GM23248 (cell line): Measurements from ENCODE around the gene TOX4. TPM values are rescaled to one million over a fixed set of nuclear protein-coding genes. Genes with fewer than 3 reads are reported as not detected.

Experiments used
- DNase-seq: peaks from one replicate; pipeline ENCODE4 v3.0.0-alpha.2; 2015
- H2AFZ ChIP-seq: fragments of 200-600 bp; sonication (generic); 2 replicates; pipeline ENCODE4 v1.6.1; 2016; ENCODE audit warnings: antibody characterized with exemption
- H3F3A ChIP-seq: fragments of 200-600 bp; sonication (generic); 2 replicates; pipeline ENCODE4 v1.6.1; 2016; ENCODE audit warnings: mild to moderate bottlenecking, antibody characterized with exemption, mixed run types; ENCODE audit not compliant: insufficient read depth
- H3K27ac ChIP-seq: fragments of 200-600 bp; sonication (generic); 2 replicates; pipeline ENCODE4 v1.5.1; 2016; ENCODE audit warnings: mild to moderate bottlenecking
- H3K27me3 ChIP-seq: fragments of 200-600 bp; sonication (generic); replicated peaks from 2 replicates; pipeline ENCODE4 v1.6.1; 2016; ENCODE audit warnings: mild to moderate bottlenecking; ENCODE audit not compliant: insufficient read depth
- H3K36me3 ChIP-seq: fragments of 200-600 bp; sonication (generic); 2 replicates; pipeline ENCODE4 v1.6.1; 2016; ENCODE audit warnings: low read depth, mild to moderate bottlenecking
- H3K4me1 ChIP-seq: fragments of 200-600 bp; sonication (generic); 2 replicates; pipeline ENCODE4 v1.6.1; 2016; ENCODE audit warnings: mild to moderate bottlenecking; ENCODE audit not compliant: insufficient read depth
- H3K4me2 ChIP-seq: fragments of 200-600 bp; sonication (generic); one replicate; pipeline ENCODE4 v1.6.1; 2016; ENCODE audit warnings: mild to moderate bottlenecking; ENCODE audit not compliant: unreplicated experiment
- H3K4me3 ChIP-seq: fragments of 200-600 bp; sonication (generic); 2 replicates; pipeline ENCODE4 v1.5.1; 2016; ENCODE audit warnings: mild to moderate bottlenecking
- H3K79me2 ChIP-seq: fragments of 200-600 bp; sonication (generic); 2 replicates; pipeline ENCODE4 v1.6.1; 2016; ENCODE audit warnings: mild to moderate bottlenecking; ENCODE audit not compliant: insufficient read depth
- H3K9ac ChIP-seq: fragments of 200-600 bp; sonication (generic); 2 replicates; pipeline ENCODE4 v1.6.1; 2016; ENCODE audit warnings: mild to moderate bottlenecking
- H3K9me2 ChIP-seq: fragments of 200-600 bp; sonication (generic); 2 replicates; pipeline ENCODE4 v1.6.1; 2016; ENCODE audit warnings: mixed run types, mild to moderate bottlenecking, moderate library complexity; ENCODE audit not compliant: insufficient read depth
- H3K9me3 ChIP-seq: fragments of 200-600 bp; sonication (generic); one replicate; pipeline ENCODE4 v1.6.1; 2017; ENCODE audit warnings: low read depth
- H4K20me1 ChIP-seq: fragments of 200-600 bp; sonication (generic); 2 replicates; pipeline ENCODE4 v1.6.0; 2016; ENCODE audit not compliant: insufficient read depth
- EZH2 ChIP-seq: fragments of 200-600 bp; sonication (generic); IDR thresholded peaks from 2 replicates; pipeline ENCODE4 v1.6.1; 2018; ENCODE audit warnings: antibody characterized with exemption, mild to moderate bottlenecking; ENCODE audit not compliant: insufficient read depth, poor library complexity, severe bottlenecking
- EZH2phosphoT487 ChIP-seq: fragments of 200-600 bp; sonication (generic); IDR thresholded peaks from 2 replicates; pipeline ENCODE4 v1.6.1; 2018; ENCODE audit warnings: antibody characterized with exemption, moderate library complexity, mild to moderate bottlenecking, low read depth; ENCODE audit not compliant: insufficient read depth
- WGBS, 2 experiments: methylation state at CpG; one replicate each; pipeline ENCODE4 v1.1.6; 2015 to 2017; ENCODE audit warnings: low lambda C conversion rate in 2 of 2, low coverage in 1 of 2; ENCODE audit errors: missing lambda C conversion rate in 2 of 2; 5-methylcytosine and 5-hydroxymethylcytosine counted together
- in situ Hi-C: fragments of 300-500 bp; cut with MboI; formaldehyde crosslinking; loops from 2 replicates; pipeline ENCODE4 v1.15.0; 2020
- polyA plus RNA-seq: library from polyadenylated mRNA; unstranded; fragments of >200 nt; fragmentation: Nextera tagmentation; extraction: Ambion mirVana; gene quantifications from 2 replicates; pipeline ENCODE4 v1.2.1, GENCODE V29; 2016
- total RNA-seq: library from RNA; depleted of rRNA; stranded (reverse); fragments of >200 nt; shearing (Covaris generic); gene quantifications from 2 replicates; pipeline ENCODE4 v1.2.3, GENCODE V29; 2014; rRNA removed

The TOX4 gene
- 23.6 and 27.2 TPM in 2 replicates for total RNA-seq
- polyA plus RNA-seq, result 74.2 TPM in 2 replicates

DNA sequence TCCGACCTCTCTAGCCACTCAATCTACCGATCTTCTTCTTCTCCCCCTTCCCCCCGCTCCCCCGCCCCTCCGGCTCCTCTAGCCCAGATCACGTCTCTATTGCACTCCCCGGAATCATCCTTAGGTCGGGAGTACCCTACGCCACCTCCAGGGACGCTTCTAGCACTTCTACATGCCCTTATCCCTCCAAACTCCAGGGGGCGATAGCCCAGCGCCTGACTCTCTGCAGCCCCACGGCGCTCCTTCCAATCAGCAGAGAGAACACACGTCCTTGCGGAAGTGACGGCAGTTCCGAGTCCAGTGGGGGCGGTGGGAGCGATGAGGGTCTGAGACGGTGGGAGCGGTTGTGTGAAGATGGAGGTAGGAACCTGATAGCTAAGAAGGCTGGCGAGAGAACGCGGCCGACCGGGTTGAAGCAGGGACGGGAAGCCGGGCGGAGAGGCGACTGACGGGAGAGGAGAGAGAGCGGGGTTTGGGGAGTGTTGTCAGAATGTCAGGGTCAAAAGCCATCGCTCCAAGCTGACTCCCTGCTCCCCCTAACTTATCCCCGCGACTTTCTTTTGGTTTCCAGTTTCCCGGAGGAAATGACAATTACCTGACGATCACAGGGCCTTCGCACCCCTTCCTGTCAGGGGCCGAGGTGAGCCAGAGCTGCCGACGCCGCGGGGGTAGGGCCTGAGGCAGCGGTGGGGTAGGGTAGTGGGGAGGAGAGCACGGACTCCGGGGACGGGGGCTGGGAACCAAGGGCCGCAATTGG is at the start of gene TOX4, which contains the start of gene RAB2B:
TSS of gene TOX4 (plus strand) at position 271 of the 757 bp plus-strand sequence. CDS start at position 355, 84 bp downstream.
TSS of gene RAB2B (minus strand) at position 35 of the 757 bp plus-strand sequence. CDS start 87 bp downstream, outside the sequence.
- Histone ChIP-seq H3K9me2 (no peaks in the 10 kb centered on the region), H3K27me3 (no peaks in the 10 kb centered on the region)

GRCh38 chr14:21428930-21429329 is 48.1 kb upstream of the TOX4 start:
- Histone ChIP-seq H2AFZ (no peak overlapping the region), H3F3A (no peaks in the 10 kb centered on the region), H3K79me2 (peaks cover 92% of the 10 kb centered on the region), H3K27me3 (no peaks in the 10 kb centered on the region), H3K9me3 (no peaks in the 10 kb centered on the region), H3K27ac (no peak overlapping the region), H4K20me1 (no peaks in the 10 kb centered on the region), H3K4me3 (no peak overlapping the region), H3K4me1 (no peaks in the 10 kb centered on the region), H3K36me3 (peaks cover 64% of the 10 kb centered on the region), H3K4me2 (no peak overlapping the region), H3K9ac (no peak overlapping the region), H3K9me2 (no peaks in the 10 kb centered on the region)
- in situ Hi-C loops, result no loop called here
- WGBS, 2 experiments, result 96 to 100% methylated on average over 4 of the region's 4 CpGs
- TF ChIP-seq EZH2phosphoT487 (no peak), EZH2 (no peak)
- DNase-seq, result no peak

More for the DNA sequence above, at the start of gene TOX4, which contains the start of gene RAB2B:
- Histone ChIP-seq H3K27ac (peak within 1 kb of the TSS; percentile 72), H3F3A (no peaks in the 10 kb centered on the region), H3K79me2 (peaks cover 82% of the 10 kb centered on the region), H2AFZ (peak within 1 kb of the TSS; percentile 80), H3K4me1 (peaks cover 17% of the 10 kb centered on the region), H4K20me1 (no peaks in the 10 kb centered on the region), H3K4me3 (peak within 1 kb of the TSS; percentile 90), H3K9ac (peak within 1 kb of the TSS; percentile 94), H3K36me3 (peaks cover 8% of the 10 kb centered on the region), H3K9me3 (no peaks in the 10 kb centered on the region), H3K4me2 (peak within 1 kb of the TSS; percentile 86)
- in situ Hi-C loops, result no loop called here
- 1% methylated on average over 41 to 49 of the region's 49 CpGs for WGBS, 2 experiments
- DNase-seq, result peak; percentile 99
- no peak for TF ChIP-seq EZH2
- TF ChIP-seq EZH2phosphoT487, result no peak

- H3K9ac ChIP-seq, result no peak overlapping the region
- no peaks in the 10 kb centered on the region for H4K20me1 ChIP-seq
- H3K79me2 ChIP-seq, result peaks cover 96% of the 10 kb centered on the region
- H2AFZ ChIP-seq, result no peak overlapping the region
- no peak overlapping the region for H3K4me3 ChIP-seq
- H3K4me1 ChIP-seq, result peaks cover 16% of the 10 kb centered on the region
- TF ChIP-seq EZH2phosphoT487 (no peak), EZH2 (no peak)
- no peaks in the 10 kb centered on the region for H3K9me3 ChIP-seq
- in situ Hi-C loops, result no loop called here
- peaks cover 42% of the 10 kb centered on the region for H3K36me3 ChIP-seq
- DNase-seq, result no peak
- no peaks in the 10 kb centered on the region for H3K9me2 ChIP-seq
- H3K4me2 ChIP-seq, result no peak overlapping the region
- H3K27me3 ChIP-seq, result no peaks in the 10 kb centered on the region
- no peaks in the 10 kb centered on the region for H3F3A ChIP-seq
- H3K27ac ChIP-seq, result no peak overlapping the region
- 62 to 81% methylated on average over 2 of the region's 2 CpGs for WGBS, 2 experiments
Observed at GRCh38 chr14:21431126-21431525, 45.9 kb upstream of the TOX4 start.

GRCh38 chr14:21436567-21437062 is 40.4 kb upstream of the TOX4 start:
- peak; percentile 25 for DNase-seq
- no peak for TF ChIP-seq EZH2
- TF ChIP-seq EZH2phosphoT487, result no peak
- peak overlapping the region; percentile 90 for H3K4me2 ChIP-seq
- peaks cover 98% of the 10 kb centered on the region for H3K79me2 ChIP-seq
- no peaks in the 10 kb centered on the region for H3K9me2 ChIP-seq
- no peaks in the 10 kb centered on the region for H4K20me1 ChIP-seq
- no peaks in the 10 kb centered on the region for H3K36me3 ChIP-seq
- H3K27ac ChIP-seq, result 0 out of 2 replicates have a peak overlapping the region, but pooled peaks have one; percentile 91
- no peaks in the 10 kb centered on the region for H3K27me3 ChIP-seq
- H3K9me3 ChIP-seq, result no peaks in the 10 kb centered on the region
- in situ Hi-C loops, result no loop called here
- peaks cover 16% of the 10 kb centered on the region for H3F3A ChIP-seq
- H2AFZ ChIP-seq, result peak overlapping the region; percentile 97
- peaks cover 23% of the 10 kb centered on the region for H3K4me1 ChIP-seq
- H3K9ac ChIP-seq, result peak overlapping the region; percentile 96
- WGBS, 2 experiments, result 2% methylated on average over 8 to 11 of the region's 11 CpGs
- H3K4me3 ChIP-seq, result peak overlapping the region; percentile 86
